Activated T-helper 2 cell treated with anti-CD3 and anti-CD28 coated beads, Interferon-gamma antibody, Interleukin-2, Interleukin-4, amounts not matched to agents 10 μg/mL and 5 μg/mL and 100 μg/mL, durations not matched to agents 14 hours and 24 hours and 36 hours (primary cell): Measurements from ENCODE around the gene MBNL1. TPM values are rescaled to one million over a fixed set of nuclear protein-coding genes. Genes with fewer than 3 reads are reported as not detected.
A peak's percentile ranks its signal among the peaks of the same experiment; 100 is the strongest.

ENCODE experiments used
- DNase-seq: peaks from one replicate; pipeline ENCODE4 v3.0.0; 2021; ENCODE audit warnings: low spot score
- H3K27ac Mint-ChIP-seq: one replicate; pipeline ENCODE4 v1.8.0; 2021; ENCODE audit warnings: mixed read lengths
- H3K27me3 Mint-ChIP-seq: one replicate; pipeline ENCODE4 v1.8.0; 2021; ENCODE audit warnings: low read depth, mixed read lengths
- H3K36me3 Mint-ChIP-seq: one replicate; pipeline ENCODE4 v1.8.0; 2021; ENCODE audit warnings: low read depth, mixed read lengths
- H3K4me1 Mint-ChIP-seq: one replicate; pipeline ENCODE4 v1.8.0; 2021; ENCODE audit warnings: low read depth, mixed read lengths
- H3K4me3 Mint-ChIP-seq: one replicate; pipeline ENCODE4 v1.8.0; 2021; ENCODE audit warnings: low read depth, mild to moderate bottlenecking, moderate library complexity, mixed read lengths
- H3K9me3 Mint-ChIP-seq: one replicate; pipeline ENCODE4 v1.8.0; 2021; ENCODE audit warnings: mixed read lengths
- intact Hi-C: fragments of 100-400 bp; cut with micrococcal nuclease; formaldehyde crosslinking; loops from one replicate; pipeline ENCODE4 v1.15.1; 2023
- total RNA-seq: library from RNA; stranded (reverse); gene quantifications from 2 replicates; pipeline ENCODE4 v1.2.3, GENCODE V29; 2022

The MBNL1 gene
- total RNA-seq, 1 donor from 2014 or later = 230 TPM

DNA sequence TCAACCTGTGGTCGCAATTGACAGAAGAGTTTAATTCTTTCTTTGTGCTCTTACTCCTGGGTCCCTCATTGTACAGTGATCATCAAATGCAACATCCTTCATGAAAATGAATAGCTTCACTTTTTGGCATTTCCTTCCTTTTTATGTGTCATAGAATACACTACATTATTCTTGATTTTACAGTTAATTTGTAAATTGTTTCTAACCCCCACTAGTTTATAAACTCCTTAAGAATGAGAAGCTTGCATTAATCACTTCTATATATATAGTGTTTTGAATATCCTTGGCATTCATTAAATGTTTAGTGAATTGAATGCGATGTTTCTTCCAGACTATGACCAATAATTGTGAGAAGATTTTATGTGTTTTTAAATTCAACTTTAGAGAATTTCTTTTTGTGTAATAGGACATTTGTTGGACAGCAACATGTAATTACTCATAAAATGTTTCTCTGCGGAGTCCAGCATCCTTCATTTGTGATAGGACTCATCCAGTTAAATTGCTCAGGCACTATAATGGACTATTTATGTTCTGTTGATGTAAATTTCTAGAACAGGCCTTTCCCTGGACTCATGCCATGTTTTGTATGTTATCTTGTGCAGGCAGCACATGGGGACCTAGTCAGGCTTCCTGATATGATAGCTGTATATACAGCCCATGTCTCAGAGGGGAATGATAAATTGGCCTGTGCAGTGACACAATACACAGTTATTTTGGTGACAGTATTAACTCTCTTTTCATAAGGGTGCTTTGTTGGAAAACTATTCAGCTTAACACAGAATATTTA is 51.3 kb downstream of the MBNL1 start:
- Mint-ChIP-seq H3K4me1 (peaks cover 68% of the 10 kb centered on the region), H3K36me3 (peaks cover 34% of the 10 kb centered on the region), H3K4me3 (no peak overlapping the region), H3K27me3 (no peaks in the 10 kb centered on the region), H3K27ac (no peak overlapping the region), H3K9me3 (no peaks in the 10 kb centered on the region)
- DNase-seq = no peak
- intact Hi-C loops = loop anchor here (5.0 kb wide), 2 partner anchors 37 to 113 kb away; no protein-coding TSS in a partner anchor

DNA sequence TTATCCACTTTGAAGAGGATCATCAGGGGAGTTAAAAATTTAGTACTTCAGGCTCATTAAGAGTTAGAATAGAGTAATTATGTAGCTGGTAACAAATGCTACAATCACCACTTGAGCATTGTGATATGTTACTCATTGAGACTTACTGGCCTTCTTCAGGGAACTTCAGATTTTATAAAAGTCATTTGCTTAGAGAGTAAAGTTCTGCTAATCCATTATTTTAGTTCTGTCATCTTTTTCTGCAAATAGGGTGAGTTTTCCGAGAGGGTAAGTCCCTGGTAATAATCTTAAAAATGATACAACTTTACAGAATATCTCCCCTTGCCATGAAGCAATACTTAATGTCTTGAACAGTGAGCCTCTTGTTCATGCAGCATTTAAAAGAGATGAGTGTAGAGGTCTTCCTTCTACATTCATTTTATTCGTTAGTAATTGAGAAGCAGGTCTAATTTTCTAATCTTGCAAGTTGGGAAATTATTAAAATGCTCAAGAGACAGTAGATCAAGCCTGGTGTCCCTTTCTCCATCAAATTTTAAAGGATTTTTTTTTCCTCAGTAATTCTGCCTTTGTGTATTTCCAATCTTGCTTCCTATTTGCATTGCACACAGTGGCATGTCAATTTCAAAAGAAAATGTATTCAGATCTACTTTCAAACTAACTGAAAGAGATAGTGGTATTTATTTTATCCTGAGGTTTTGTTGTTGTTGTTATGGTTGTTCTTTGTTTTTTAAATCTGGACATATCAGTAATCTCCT is 52.6 kb downstream of the MBNL1 start:
- Mint-ChIP-seq H3K36me3 (peaks cover 36% of the 10 kb centered on the region), H3K9me3 (peaks cover 4% of the 10 kb centered on the region), H3K27ac (peak overlapping the region; percentile 57), H3K4me1 (peaks cover 62% of the 10 kb centered on the region), H3K4me3 (no peak overlapping the region), H3K27me3 (no peaks in the 10 kb centered on the region)
- intact Hi-C loops = loop anchor here (5.0 kb wide), 2 partner anchors 36 to 114 kb away; no protein-coding TSS in a partner anchor
- DNase-seq = no peak

DNA sequence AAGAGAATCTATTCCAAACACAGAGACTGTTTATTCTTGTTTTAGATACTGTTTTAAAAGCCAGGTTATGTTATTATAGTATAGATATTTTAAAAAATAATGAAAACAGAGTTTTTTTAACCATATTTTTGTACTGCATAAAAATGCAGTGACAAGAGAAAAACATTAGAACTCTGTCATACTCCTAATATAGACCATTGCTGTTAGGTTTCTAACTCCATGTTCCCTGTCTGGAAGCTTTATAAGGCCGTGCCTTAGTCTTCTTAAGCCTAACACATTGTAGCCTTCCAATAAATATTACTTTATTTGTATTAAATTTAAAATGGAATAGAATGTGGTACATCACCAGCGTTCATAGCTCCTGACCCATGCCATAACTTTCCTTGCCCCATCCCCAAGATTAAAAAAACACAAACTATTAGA is 53.2 kb downstream of the MBNL1 start:
- Mint-ChIP-seq H3K27ac (peak overlapping the region; percentile 57), H3K9me3 (peaks cover 4% of the 10 kb centered on the region), H3K27me3 (no peaks in the 10 kb centered on the region), H3K36me3 (peaks cover 37% of the 10 kb centered on the region), H3K4me1 (peaks cover 60% of the 10 kb centered on the region), H3K4me3 (no peak overlapping the region)
- DNase-seq = no peak
- intact Hi-C loops = loop anchor here (2.0 to 5.0 kb wide), 3 partner anchors 23 to 115 kb away; no protein-coding TSS in a partner anchor

DNA sequence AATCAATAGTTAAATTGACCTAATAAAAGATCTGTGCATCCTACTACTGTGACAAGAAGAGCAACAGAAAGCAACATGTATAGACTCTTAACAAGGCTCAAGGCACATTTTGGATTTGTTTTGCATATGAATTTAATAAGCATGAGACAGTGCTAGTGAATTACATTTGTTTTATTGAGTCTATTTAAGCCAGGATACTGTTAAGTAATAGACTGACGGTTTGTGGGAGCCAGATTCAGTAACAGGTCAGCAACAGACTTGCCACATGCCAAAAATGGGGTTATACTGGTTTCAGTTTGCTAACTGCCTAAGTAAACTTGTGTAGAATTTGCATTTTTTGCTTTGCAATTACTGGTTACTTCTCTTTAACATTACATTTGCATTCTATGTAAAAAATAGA is 54.0 kb downstream of the MBNL1 start:
- Mint-ChIP-seq H3K27ac (peak overlapping the region; percentile 40), H3K4me3 (peak overlapping the region; percentile 11), H3K4me1 (peaks cover 63% of the 10 kb centered on the region), H3K9me3 (peaks cover 4% of the 10 kb centered on the region), H3K36me3 (peaks cover 37% of the 10 kb centered on the region), H3K27me3 (no peaks in the 10 kb centered on the region)
- intact Hi-C loops = loop anchor here (2.0 to 5.0 kb wide), 3 partner anchors 24 to 115 kb away; no protein-coding TSS in a partner anchor
- DNase-seq = no peak

DNA sequence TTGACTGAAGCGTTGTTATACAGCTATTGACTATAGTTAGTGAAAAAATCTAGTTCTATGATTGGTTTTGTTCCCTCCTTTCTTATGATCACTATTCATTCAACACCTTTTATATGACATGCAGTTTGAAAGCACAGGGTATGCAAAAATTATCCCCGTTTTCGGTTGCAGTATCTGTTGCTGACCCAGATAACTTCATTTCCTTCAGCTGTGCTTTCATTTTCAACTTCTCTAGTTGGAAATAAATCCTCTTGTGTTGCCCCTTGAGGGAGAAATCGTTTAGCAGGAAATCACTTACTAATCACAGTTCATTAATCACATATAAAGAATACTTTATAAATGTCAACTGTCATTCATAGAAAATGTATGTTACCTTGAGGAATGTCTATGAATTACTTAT is 55.1 kb downstream of the MBNL1 start:
- Mint-ChIP-seq H3K4me1 (peaks cover 61% of the 10 kb centered on the region), H3K27me3 (no peaks in the 10 kb centered on the region), H3K27ac (peak overlapping the region; percentile 40), H3K4me3 (peak overlapping the region; percentile 17), H3K36me3 (peaks cover 36% of the 10 kb centered on the region), H3K9me3 (peaks cover 4% of the 10 kb centered on the region)
- no peak for DNase-seq
- intact Hi-C loops = loop anchor here (2.0 to 5.0 kb wide), 3 partner anchors 25 to 117 kb away; no protein-coding TSS in a partner anchor

DNA sequence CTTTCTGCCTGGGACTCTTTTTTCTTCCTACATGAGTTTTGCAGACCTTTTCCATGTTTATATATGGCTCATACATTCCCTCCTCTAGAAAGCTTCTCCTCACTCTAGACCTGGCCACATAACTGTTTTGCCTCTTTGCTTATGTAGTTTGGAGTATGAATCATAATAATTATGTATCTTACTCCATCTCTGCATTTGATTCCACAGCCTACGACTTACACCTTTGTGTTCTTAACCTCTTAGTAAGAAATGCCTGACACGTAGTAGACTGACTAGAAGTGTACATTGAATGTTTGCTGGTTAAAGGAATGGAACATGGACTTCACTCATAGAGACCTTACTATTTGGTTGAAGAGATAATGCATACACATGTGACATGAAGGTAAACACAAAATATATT is 56.4 kb downstream of the MBNL1 start:
- Mint-ChIP-seq H3K27ac (peak overlapping the region; percentile 29), H3K4me3 (no peak overlapping the region), H3K36me3 (peaks cover 31% of the 10 kb centered on the region), H3K27me3 (no peaks in the 10 kb centered on the region), H3K4me1 (peaks cover 54% of the 10 kb centered on the region), H3K9me3 (peaks cover 4% of the 10 kb centered on the region)
- intact Hi-C loops = no loop called here
- no peak for DNase-seq

DNA sequence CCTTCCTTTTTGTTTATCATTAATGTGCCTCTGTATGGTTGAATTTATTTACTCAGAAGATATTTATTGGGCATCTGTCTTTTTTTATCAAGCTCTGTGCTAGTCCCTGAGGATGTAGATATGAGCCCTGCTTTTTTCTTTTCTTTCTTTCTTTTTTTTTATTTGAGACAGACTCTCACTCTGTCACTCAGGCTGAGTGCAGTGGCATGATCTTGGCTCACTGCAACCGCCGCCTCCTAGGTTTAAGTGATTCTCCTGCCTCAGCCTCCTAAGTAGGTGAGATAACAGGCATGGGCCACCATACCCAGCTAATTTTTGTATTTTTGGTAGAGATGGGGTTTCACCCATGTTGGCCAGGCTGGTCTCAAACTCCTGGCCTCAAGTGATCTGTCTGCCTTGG is 58.5 kb downstream of the MBNL1 start:
- Mint-ChIP-seq H3K27me3 (no peaks in the 10 kb centered on the region), H3K27ac (peak overlapping the region; percentile 48), H3K4me1 (peaks cover 56% of the 10 kb centered on the region), H3K9me3 (peaks cover 4% of the 10 kb centered on the region), H3K36me3 (peaks cover 42% of the 10 kb centered on the region), H3K4me3 (no peak overlapping the region)
- intact Hi-C loops = no loop called here
- DNase-seq = no peak

DNA sequence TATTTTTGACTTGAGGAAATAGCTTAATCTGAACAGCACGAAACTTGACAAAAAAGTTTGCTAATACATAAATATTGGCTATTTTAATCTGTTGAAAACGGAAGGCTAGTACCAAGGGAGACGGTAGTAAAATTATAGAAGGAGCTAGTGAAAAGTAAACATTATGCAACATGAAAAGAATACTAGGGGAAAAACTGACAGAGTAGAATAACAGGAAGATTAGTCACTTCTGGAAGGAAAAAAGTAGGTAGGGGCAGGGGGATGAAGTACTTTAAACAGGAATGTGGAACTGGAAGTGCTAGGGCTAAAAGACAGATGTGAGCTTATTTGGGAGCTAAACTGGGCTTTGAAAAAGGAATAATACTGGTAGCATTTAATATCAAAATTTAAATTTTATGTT is 60.1 kb downstream of the MBNL1 start:
- Mint-ChIP-seq H3K4me1 (peaks cover 59% of the 10 kb centered on the region), H3K36me3 (peaks cover 50% of the 10 kb centered on the region), H3K27me3 (no peaks in the 10 kb centered on the region), H3K9me3 (peaks cover 4% of the 10 kb centered on the region), H3K4me3 (no peak overlapping the region), H3K27ac (peak overlapping the region; percentile 25)
- no peak for DNase-seq
- intact Hi-C loops = no loop called here

DNA sequence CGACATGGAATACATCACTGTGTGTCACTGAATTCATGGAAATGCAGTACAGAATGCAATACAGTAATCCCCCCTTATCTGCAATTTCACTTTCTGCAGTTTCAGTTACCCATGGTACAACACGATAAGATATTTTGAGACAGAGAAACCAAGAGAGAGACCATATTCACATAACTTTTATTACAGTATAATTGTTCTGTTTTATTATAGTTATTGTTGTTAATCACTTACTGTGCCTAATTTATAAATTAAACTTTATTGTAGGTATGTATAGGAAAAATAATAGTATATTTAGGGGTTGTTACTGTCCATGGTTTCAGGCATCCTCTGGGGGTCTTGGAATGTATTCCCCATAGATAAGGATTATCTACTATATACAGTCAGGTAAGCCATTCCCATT is 61.8 kb downstream of the MBNL1 start:
- peaks cover 57% of the 10 kb centered on the region for H3K36me3 Mint-ChIP-seq
- peaks cover 63% of the 10 kb centered on the region for H3K4me1 Mint-ChIP-seq
- no peak for DNase-seq
- intact Hi-C loops = loop anchor here (2.0 to 10.0 kb wide), 5 partner anchors 28 to 206 kb away; partner anchors contain the start of gene MBNL1
- peaks cover 4% of the 10 kb centered on the region for H3K9me3 Mint-ChIP-seq
- no peaks in the 10 kb centered on the region for H3K27me3 Mint-ChIP-seq
- no peak overlapping the region for H3K4me3 Mint-ChIP-seq
- no peak overlapping the region for H3K27ac Mint-ChIP-seq

DNA sequence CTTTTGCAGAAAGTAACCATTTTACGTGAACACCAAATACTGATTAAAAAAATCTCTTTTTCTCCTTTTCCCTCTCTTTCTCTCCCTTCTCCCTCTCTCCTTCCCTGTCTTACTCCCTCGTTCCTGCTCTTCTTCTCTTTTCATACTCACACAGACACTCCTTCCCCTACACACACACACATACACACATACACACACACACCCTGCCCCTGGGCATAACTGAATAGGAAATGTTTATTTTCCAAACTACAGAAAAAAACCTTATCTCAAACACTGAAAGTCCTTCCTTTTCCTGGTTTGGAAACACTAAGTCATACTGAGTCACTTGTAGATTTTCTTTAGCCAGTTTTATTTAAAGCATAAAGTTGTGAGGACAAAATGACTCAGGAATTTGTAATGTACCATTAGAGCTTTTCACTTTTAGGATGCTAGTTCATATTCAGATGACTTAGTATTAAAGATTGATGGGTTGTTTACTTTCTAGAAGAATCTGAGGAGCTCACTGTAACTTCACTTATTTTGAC is 62.4 kb downstream of the MBNL1 start:
- Mint-ChIP-seq H3K9me3 (no peaks in the 10 kb centered on the region), H3K36me3 (peaks cover 57% of the 10 kb centered on the region), H3K4me1 (peaks cover 63% of the 10 kb centered on the region), H3K4me3 (peak overlapping the region; percentile 0), H3K27me3 (no peaks in the 10 kb centered on the region), H3K27ac (peak overlapping the region; percentile 78)
- DNase-seq = no peak
- intact Hi-C loops = loop anchor here (2.0 to 10.0 kb wide), 5 partner anchors 28 to 206 kb away; partner anchors contain the start of gene MBNL1

DNA sequence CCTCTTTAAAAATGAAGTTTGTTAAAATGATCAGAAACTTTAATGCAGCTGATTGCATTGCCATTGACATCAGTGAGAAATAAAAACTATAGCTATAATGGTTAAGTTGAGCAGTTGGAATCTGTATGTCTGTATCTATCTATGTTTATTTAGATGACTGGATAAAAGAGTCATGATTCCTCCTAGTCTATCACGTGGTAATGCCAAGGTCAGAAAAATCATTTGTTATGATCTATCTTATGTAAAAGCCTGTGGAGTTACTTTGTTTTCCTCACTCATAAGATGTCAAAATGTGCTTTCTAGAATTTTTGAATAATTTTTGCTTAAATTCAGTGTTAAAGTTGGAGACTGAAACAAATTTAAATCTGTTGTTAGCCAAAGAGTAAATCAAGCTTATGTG is 63.3 kb downstream of the MBNL1 start:
- DNase-seq = no peak
- H3K9me3 Mint-ChIP-seq = no peaks in the 10 kb centered on the region
- intact Hi-C loops = loop anchor here (2.0 to 10.0 kb wide), 6 partner anchors 19 to 207 kb away; partner anchors contain the start of gene MBNL1
- H3K36me3 Mint-ChIP-seq = peaks cover 53% of the 10 kb centered on the region
- no peaks in the 10 kb centered on the region for H3K27me3 Mint-ChIP-seq
- no peak overlapping the region for H3K27ac Mint-ChIP-seq
- H3K4me3 Mint-ChIP-seq = no peak overlapping the region
- peaks cover 64% of the 10 kb centered on the region for H3K4me1 Mint-ChIP-seq

DNA sequence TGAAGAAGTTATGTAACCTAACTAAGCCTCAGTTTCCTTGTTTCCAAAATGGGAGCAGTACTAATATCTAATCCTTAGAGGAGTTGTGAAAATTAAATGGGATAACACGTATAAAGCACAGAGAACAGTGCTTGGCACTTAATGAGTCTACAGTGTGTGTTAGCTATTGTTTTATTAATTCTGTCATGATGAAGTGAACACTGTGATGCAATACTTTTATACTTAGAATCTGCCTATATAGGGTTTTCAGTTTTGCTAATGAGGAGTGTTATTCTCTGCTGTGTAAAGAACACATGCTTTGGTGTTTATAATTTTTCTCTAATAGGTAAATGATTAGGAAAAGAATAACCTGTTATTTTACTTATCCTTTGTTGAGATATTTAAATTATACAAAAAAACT is 65.2 kb downstream of the MBNL1 start:
- H3K4me1 Mint-ChIP-seq = peaks cover 65% of the 10 kb centered on the region
- no peak overlapping the region for H3K4me3 Mint-ChIP-seq
- DNase-seq = no peak
- H3K36me3 Mint-ChIP-seq = peaks cover 59% of the 10 kb centered on the region
- no peak overlapping the region for H3K27ac Mint-ChIP-seq
- intact Hi-C loops = loop anchor here (2.0 to 10.0 kb wide), 4 partner anchors 17 to 209 kb away; no protein-coding TSS in a partner anchor
- H3K9me3 Mint-ChIP-seq = no peaks in the 10 kb centered on the region
- no peaks in the 10 kb centered on the region for H3K27me3 Mint-ChIP-seq
